DMS114 treated with DMSO at 0.1 percent for 48 hours (cell line): ENCODE measurements around the gene MPG.
"Not testable (repeated sequence)": the region's sequence is repeated elsewhere in the genome, so short reads cannot be mapped to it uniquely, and the experiment has no call there.

Experiments
- DNase-seq: peaks from one replicate; lab custom pipeline; 2025; ENCODE audit not compliant: unreplicated experiment; lab: John Stamatoyannopoulos, UW

The MPG gene

DNA sequence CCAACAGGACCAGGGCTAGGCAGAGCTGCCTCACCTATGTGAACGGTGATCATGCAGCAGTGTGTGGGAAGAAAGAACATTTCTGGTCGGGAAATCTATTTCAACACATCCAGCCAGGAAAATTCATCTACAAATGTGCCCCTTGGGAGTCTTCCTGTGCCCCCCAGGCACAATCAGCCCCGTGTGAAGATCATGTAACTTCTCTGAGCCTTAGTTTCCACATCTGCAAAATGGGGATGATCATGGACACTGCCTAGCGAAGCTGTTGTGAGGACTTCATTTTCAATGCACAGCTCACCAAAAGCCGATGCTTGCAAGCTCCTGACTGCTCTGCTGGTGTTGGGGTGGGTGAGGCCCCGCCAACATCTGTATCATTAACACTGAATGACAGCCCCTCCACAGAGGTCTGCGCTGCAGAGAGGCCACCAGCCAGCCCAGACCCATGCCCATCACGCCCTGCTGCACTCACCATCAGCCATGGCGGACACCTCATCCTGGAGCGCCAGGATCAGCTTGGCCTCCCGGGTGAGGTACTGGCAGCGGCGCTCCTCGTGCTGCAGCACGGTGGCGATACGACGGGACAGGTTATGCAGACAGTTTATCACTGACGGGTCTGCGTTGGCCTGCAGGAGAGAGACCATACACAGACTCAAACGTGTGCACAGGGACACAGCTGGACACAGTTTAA, 34.3 kb downstream of the MPG start:
- DNase-seq, result no peak

DNA sequence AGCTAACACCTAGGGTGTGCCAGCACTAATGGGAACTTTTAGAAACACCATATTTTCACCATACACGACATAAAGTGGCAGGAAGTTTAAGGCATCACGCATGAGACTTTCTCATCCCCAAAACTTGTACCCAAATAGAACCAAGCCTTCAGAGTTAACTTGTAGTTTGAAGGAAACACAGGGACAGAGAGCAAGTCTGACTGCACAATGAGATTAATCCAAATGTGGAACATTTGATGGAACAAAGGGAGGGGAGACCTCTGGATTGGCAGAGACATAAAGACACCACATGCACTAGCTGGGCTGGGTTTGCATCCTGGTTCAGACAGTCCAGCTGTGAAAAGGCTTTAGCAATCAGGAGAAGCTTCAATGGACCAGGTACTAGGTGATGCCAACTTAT, 36.3 kb downstream of the MPG start:
- DNase-seq, result no peak

DNA sequence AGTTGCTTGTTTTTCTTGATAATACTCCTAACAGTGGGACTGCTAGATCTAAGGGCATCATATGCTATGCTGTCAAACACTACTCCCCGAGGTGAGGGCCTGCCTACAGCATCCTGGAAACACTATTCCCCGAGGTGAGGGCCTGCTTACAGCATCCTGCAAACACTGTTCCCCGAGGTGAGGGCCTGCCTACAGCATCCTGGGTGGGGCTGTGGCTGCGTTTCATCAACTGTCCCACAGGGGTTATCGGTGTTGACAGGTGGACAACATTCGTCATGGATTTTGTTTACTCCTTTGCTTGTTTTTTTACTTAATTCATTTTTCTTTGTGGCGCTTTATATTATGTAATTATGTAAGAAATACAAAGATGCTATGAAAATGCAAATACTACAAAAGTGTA, 38.0 kb downstream of the MPG start:
- DNase-seq, result no peak

DNA sequence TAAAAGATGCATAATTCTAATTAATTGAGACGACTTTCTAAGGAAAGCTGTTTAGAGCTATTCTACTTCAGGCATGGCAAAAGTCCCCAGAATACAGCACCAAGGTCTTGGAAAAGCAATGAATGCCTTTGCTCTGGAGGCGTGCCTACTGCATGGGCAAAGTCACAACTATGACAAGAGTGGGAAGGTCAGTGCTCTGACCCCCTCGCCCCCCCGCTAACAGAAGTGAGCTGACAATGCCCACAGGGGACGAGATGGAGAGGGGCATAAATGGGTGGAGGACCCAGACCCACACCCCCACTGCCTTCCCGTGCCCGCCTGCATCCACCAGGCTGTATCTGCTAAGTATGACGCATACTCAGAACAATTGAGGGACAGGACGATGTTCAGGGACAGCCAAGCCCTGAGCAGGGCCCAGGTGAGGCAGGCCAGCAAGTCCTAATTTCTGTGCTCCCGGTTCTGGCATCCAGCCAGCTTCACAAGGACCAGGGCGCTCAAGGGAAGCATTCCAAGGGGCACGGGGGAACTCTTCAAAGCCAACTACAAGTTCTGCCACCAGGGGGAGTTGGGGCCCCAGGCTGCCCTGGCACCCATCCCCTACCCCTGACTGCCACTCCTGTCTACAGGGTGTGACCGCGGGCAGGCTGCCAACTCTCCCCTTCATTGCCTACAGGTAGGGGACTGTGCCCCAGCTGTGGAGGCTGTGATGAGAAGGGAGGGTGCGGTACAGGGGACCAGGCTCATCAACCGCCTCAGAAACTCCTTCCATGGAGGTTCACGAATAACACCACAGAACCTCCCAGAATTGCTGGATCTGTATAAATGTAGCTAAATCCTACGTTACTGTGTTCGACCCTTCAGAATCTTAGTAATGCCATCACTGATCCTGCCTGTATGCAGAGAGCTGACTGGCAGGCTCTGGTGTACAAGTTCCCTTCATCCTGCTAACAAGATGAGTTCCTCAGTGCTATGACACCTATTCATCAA, 39.6 kb downstream of the MPG start:
- no peak for DNase-seq

DNA sequence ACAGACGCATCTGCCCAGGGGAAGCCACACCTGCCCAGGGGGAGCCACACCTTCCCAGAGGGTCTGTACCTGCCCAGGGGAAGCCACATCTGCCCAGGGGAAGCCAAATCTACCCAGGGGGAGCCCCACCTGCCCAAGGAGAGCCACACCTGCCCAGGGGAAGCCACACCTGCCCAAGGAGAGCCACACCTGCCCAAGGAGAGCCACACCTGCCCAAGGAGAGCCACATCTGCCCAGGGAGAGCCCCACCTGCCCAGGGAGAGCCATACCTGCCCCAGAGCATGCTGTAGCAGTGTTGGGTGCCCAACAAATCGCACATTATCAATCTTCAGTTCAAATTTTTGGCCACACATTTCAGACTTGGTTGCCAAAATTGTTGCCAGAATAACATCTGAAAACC, 40.8 kb downstream of the MPG start:
- no peak for DNase-seq

DNA sequence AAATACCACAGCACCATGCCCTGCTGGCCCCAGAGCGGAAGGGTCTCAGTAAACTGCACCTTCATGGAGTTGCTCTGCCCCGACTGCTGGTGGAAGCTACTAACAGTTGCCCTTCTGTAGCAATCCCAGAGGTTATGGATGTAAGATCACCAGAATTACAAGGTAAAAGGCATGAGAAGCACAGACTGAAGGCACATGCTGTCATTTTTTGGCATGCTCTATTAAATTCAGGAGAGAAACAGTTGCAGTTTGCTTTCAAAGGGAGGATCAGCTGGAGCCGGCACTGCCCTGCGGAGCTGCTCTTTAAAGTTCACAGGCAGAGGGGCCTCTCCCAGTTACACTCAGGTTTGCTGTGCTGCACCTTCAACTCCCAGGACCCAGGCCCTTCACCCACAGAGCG, 41.3 kb downstream of the MPG start:
- no peak for DNase-seq

DNA sequence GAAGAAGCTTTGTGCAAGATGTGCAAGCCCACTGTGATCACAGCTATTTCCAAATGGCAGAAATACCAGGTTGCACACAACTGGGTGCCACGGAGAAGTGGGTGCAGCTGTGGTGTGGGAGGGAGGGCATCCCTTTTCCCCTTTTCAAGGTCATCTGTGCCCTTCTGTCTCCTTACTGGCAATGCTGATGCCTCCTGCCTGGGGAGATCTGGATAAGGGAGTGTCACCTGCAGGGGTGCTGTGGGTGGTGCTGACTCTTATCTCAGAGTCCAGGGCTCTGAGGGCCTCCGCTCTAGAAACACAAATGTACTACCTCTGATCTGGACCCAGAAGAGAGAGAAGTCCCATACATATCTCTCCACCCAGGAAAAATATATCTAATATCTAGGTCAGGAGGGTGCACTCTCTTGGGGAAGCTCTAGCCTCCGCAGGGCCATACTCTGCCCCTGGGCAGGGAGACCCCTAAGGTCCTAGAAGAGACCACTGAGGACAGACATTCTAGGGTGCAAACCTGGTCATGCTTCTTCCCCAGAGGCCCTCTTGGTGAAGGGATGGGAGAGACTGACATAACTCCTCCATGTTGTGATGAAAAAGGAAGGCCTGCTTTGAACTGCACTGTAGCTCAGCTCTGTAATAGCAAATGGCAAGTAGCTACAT, 41.9 kb downstream of the MPG start:
- no peak for DNase-seq

DNA sequence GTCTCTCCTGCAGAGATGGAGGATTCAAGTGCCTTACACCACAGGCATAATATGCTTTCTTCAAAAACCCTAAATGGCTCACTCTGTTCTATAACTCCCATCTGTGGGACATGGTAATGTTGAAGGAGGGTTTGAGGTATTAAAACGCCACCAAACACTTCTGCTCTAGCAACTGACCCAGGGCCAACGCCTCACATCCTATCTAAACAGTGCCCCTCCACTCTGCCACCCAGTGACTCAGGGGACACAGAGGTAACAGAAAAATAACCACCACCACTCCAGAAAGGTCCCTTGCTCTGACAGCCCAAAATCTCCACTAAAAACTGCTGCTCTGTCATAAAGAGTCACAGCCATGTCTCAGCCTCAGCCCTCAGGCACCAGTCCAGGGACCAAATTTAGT, 42.7 kb downstream of the MPG start:
- no peak for DNase-seq

DNA sequence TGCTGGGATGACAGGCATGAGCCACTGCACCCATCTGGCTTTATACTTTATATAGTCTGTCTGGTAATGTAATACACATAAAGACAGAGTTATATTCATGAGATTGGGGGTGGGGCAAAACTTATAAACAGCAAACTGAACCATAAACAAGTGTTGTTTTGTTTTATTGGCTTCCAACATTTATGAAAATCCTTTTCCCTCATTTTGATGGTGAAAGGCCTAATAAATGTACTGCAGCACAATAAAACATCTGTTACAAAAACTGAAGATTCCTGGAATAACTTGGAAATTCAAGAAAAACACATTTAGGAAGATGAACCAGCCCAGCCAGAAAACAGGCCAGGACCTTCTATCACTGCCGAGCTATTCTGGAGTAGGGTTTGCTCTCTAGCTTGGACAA, 44.3 kb downstream of the MPG start:
- no peak for DNase-seq

DNA sequence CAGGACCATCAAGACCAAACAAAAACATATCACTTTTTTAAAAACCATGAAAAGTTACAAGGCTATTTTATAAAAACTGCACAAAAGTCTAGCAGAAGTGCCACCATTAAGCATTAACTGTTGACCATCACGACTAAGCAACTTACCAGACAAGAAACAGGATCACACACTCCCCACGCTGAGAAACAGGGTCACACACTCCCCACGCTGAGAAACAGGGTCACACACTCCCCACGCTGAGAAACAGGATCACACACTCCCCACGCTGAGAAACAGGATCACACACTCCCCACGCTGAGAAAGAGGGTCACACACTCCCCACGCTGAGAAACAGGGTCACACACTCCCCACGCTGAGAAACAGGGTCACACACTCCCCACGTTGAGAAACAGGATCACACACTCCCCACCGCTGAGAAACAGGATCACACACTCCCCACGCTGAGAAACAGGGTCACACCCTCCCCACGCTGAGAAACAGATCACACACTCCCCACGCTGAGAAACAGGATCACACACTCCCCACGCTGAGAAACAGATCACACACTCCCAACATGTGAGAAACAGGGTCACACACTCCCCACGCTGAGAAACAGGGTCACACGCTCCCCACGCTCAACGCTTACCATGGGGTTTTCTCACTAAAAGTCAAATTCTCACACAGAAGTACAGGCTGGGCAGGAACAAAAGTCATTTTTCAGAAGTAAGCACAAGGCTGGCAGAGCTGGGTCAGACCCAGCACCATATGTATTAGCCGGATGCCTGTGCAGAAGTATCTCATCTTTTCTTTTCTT, 45.7 kb downstream of the MPG start:
- not testable (repeated sequence) for DNase-seq

DNA sequence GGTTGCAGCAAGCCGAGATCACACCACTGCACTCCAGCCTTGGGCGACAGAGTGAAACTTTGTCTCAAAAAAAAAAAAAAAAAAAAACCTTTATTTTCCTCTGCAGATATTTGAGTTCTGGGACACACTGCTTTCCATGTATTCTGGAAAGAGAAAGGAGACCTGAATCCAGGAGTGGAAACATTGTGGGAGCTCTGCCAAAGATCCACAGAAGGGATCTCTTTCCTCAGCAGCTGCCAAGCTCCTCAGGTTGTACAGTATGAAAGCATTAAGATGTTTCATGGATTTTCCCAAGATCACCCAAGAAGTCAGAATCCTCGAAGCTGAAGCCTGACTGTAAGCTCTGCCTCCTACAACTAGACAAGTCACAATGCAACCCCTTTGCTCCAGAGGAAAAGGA, 47.0 kb downstream of the MPG start:
- DNase-seq, result no peak

DNA sequence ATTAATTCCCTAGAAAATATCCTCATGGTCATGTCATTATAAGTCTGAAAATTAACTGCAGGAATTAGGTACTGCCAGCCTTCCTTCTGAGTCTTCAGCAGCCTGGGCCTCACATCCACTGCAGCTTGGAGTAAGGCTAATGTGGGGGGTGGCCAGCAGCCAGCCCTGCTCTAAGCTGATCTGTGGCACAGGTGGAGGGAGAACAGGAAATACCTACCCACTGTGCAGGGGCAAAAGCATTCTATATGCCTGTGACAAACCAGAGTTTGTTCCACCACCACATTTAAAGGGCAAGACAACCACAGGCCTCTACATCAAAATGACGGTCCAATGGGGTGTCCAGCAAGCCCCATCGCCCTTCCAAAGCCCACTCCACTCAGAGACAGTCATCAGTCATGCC, 51.0 kb downstream of the MPG start:
- DNase-seq, result no peak

DNA sequence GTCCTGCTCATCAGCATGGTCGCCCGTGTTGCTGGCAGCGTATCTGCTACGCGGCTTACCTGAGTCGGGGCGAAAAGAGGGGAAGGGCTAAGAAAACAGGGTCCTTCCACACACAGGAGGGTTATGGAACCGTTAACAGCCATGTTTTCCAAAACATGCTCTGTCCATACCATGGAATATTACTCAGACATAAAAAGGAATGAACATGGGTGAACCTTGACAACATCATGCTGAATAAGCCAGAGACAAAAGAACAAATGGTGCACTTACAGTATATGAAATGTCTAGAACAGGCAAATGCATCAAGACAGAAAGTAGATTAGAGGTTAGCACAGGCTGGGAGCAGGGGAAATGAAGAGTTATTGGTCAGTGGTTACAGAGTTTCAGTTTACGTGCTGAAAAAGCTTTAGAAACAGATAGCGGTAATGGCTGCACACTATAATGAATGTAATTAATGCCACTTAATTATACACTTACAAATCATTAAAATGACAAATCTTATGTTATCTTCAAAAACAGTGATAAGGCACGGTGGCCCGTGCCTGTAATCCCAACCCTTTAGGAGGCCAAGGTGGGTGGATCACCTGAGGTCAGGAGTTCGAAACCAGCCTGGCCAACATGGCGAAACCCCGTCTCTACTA, 52.6 kb downstream of the MPG start:
- DNase-seq, result no peak

DNA sequence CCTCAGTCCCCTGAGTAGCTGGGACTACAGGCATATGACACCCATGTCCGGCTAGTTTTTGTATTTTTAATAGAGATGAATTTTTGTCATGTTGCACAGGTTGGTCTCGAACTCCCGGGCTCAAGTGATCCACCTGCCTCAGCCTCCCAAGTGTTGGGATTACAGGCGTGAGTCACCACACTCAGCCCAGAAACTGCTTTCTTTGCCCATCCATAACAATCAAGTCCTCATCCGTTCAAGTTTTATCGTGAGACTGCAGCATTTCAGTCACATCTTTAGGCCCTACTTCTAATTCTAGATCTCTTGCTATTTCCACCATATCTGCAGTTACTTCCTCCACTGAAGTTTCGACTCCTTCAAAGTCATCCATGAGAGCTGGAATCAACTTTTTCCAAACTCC, 54.1 kb downstream of the MPG start:
- DNase-seq, result no peak

DNA sequence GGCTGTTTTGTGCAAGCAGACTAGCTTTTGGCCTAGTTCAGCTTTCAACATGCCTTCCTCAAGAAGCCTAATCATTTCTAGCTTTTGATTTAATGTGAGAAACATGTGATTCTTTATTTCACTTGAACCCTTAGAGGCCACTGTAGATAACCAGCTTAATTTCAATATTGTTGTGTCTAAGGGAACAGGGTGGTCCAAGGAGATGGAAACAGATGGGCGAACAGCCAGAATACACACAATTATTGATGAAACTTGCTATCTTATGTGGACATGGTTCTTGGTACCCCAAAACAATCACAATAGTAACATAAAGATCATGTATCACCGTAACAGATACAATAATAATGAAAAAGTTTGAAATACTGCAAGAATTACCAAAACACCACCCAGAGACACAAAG, 55.7 kb downstream of the MPG start:
- DNase-seq, result no peak
